Pancreas (tissue), 10 donors: ENCODE data around the gene EBF3. TPM values are rescaled to one million over a fixed set of nuclear protein-coding genes. Genes with fewer than 3 reads are reported as not detected.

Experiments
- ATAC-seq, 4 donors: fragments of 200-7000 bp; cut with Tn5 transposase; one replicate each; pipeline versions ENCODE4 v1.8.0 to v1.9.1; 2020; ENCODE audit warnings: mild to moderate bottlenecking in 4 of 4, moderate library complexity in 4 of 4
- DNase-seq, 6 donors: peaks; one replicate each; pipeline ENCODE4 v3.0.0-alpha.2; 2020
- FAIRE-seq: peaks from 2 replicates; lab custom pipeline; 2012; peaks lifted over from hg19 to GRCh38; lab: Jason Lieb, UNC
- H3K27ac ChIP-seq, 4 donors: fragments of 200-600 bp; sonication (generic); 1 replicate in 3 of 4; 2 replicates in 1 of 4; pipeline versions ENCODE4 v1.5.0 to v1.8.0; 2020
- H3K27me3 ChIP-seq, 4 donors: fragments of 200-600 bp; one replicate each; pipeline ENCODE4 v1.8.0; 2021
- H3K36me3 ChIP-seq, 3 donors: fragments of 200-600 bp; sonication (generic) in 1 of 3; one replicate each; pipeline versions ENCODE4 v1.5.0 to v1.8.0; 2020 to 2021
- H3K4me1 ChIP-seq, 3 donors: fragments of 200-600 bp; one replicate each; pipeline ENCODE4 v1.8.0; 2021
- H3K4me3 ChIP-seq, 4 donors: fragments of 200-600 bp; sonication (generic) in 2 of 4; one replicate each; pipeline versions ENCODE4 v1.5.0 to v1.8.0; 2020 to 2021
- H3K9me3 ChIP-seq, 4 donors: fragments of 200-600 bp; one replicate each; pipeline ENCODE4 v1.8.0; 2021
- CTCF ChIP-seq, 4 donors: fragments of 200-600 bp; sonication (generic) in 3 of 4; IDR thresholded peaks; one replicate each; pipeline versions ENCODE4 v1.5.0 to v1.8.0; 2021; ENCODE audit warnings: antibody characterized with exemption in 4 of 4
- WGBS, 2 donors: extraction: QIAGEN DNeasy Blood & Tissue Kit; methylation state at CpG; one replicate each; pipeline ENCODE4 v1.1.7; 2013; 5-methylcytosine and 5-hydroxymethylcytosine counted together
- intact Hi-C, 3 donors: fragments of 100-400 bp; cut with DNase I; formaldehyde crosslinking; loops; one replicate each; pipeline versions ENCODE4 v1.11.1 to v1.14.2; 2022
- polyA plus RNA-seq, 2 donors: library from polyadenylated mRNA; stranded (reverse); fragments of 200-250 nt; gene quantifications; one replicate each; pipeline ENCODE4 v1.2.3, GENCODE V29; 2013
- total RNA-seq, 6 donors: library from RNA; stranded (reverse); fragmentation: NEBNext Ultra II Directional in 4 of 6; extraction: Animal tissue kit (Norgen Biotek cat#: 25700) in 4 of 6; gene quantifications; one replicate each; pipeline versions ENCODE4 v1.2.1 to v1.2.4, GENCODE V29; 2021 to 2023
- donor health status: healthy with polysubstance abuse.
- donor health status: DM: no; HTN: no; CAD: no; lungs with moderate emphysema.
- donor health status: DM: no; HTN: no; CAD: no.
- donor health status: control.
- donor health status: control.
- donor health status: Bipolar disorder and iron deficiency.
- donor health status: DM: yes; HTN: yes; CAD: no.
- donor health status: DM: no; HTN: no; CAD: no.
- donor health status: DM: no; HTN: no; CAD: no.
- donor health status: DM: yes; HTN: yes; CAD: no.

EBF3 gene
- total and polyA plus RNA-seq, 8 donors: 0.47 to 1.5 (median 1.1) TPM

DNA sequence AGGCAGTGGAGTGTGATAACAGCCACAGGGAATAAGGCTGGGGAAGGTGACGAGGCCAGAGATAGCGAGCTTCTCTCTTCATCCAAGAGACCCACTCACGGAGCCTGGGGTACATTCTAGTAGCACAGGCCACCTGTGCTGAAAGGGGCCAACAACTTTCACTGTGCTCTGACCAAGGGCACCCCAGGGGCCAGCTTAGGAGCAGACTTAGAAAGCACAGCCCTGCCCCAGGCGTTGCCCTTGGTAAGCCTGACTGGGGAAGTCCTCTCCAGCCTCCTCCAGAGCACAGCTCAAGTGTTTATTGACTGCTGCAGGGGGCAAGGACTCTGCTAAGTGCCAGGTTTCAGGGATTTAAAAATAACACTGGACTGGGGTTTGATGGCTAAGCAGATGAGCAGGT is 44.7 kb downstream of the EBF3 start:
- Histone ChIP-seq H3K4me1 (no peaks in the 10 kb centered on the region), H3K9me3 (no peaks in the 10 kb centered on the region)
- WGBS, 2 donors: 75 to 82% methylated on average over 4 of the region's 4 CpGs

DNA sequence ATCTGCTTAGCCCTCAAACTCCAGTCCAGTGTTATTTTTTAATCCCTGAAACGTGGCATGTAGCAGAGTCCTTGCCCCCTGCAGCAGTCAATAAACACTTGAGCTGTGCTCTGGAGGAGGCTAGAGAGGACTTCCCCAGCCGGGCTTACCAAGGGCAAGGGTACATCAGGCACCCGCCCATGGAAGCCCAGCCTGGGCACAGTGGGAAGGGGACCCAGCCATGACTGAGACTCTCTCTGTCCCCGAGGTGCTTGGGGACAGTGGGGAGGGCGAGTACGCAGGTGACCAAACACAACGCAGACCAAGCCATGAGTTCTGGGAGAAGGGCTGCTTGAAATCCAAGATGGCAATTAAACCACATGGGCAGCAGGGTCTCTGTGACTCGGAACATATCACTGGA is 45.2 kb downstream of the EBF3 start:
- Histone ChIP-seq H3K4me3 (no peak overlapping the region), H3K4me1 (no peaks in the 10 kb centered on the region), H3K36me3 (no peaks in the 10 kb centered on the region), H3K9me3 (no peaks in the 10 kb centered on the region), H3K27ac (no peak overlapping the region), H3K27me3 (no peaks in the 10 kb centered on the region)
- DNase-seq: peak in 1 of 6 donors; percentile 16
- TF ChIP-seq CTCF (IDR thresholded peaks at IDR 0.05): no peak
- intact Hi-C loops: no loop called here
- ATAC-seq: no peak
- 62 to 74% methylated on average over 8 of the region's 8 CpGs for WGBS, 2 donors
- FAIRE-seq: no peak

More for the DNA sequence above, 44.7 kb downstream of the EBF3 start:
- no peaks in the 10 kb centered on the region for H3K36me3 ChIP-seq
- H3K27me3 ChIP-seq: no peaks in the 10 kb centered on the region
- no peak overlapping the region for H3K4me3 ChIP-seq
- no peak overlapping the region for H3K27ac ChIP-seq
- TF ChIP-seq CTCF (IDR thresholded peaks at IDR 0.05): no peak
- no peak for ATAC-seq
- DNase-seq: peak in 1 of 6 donors; percentile 23
- intact Hi-C loops: no loop called here
- no peak for FAIRE-seq

DNA sequence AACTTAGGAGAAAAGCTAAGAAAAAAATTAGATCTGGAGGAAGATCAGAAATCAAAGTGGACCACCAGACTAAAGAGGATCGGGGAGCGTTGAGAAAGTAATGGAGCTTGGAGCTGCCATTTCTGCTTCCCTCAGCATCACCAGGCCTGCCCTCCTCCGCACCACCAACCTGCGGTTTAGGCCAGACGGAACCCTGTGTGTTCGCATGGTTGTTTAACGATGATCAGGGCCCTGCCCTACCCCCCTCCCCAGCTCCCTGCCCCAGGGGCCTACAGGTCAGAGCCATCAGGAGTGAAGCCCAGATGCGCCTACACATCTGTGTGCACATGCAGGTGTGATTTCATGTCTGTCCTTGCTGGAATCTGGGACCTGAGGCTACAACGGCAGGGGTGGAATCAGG is 45.7 kb downstream of the EBF3 start:
- Histone ChIP-seq H3K9me3 (no peaks in the 10 kb centered on the region), H3K4me1 (no peaks in the 10 kb centered on the region), H3K4me3 (no peak overlapping the region), H3K27me3 (no peaks in the 10 kb centered on the region), H3K36me3 (no peaks in the 10 kb centered on the region), H3K27ac (no peak overlapping the region)
- no peak for TF ChIP-seq CTCF (IDR thresholded peaks at IDR 0.05)
- intact Hi-C loops: no loop called here
- 83 to 90% methylated on average over 9 of the region's 9 CpGs for WGBS, 2 donors
- DNase-seq (peak in 1 of 6 donors; percentile 30), ATAC-seq (no peak), FAIRE-seq (no peak)

- ATAC-seq (no peak), FAIRE-seq (no peak), DNase-seq (peak in 1 of 6 donors; percentile 13)
- no peak for TF ChIP-seq CTCF (IDR thresholded peaks at IDR 0.05)
- no peak overlapping the region for H3K4me3 ChIP-seq
- H3K27me3 ChIP-seq: no peaks in the 10 kb centered on the region
- intact Hi-C loops: no loop called here
- 87 to 90% methylated on average over 3 of the region's 3 CpGs for WGBS, 2 donors
- H3K36me3 ChIP-seq: no peaks in the 10 kb centered on the region
- no peaks in the 10 kb centered on the region for H3K4me1 ChIP-seq
- H3K27ac ChIP-seq: no peak overlapping the region
- no peaks in the 10 kb centered on the region for H3K9me3 ChIP-seq
Measured at GRCh38 chr10:129917936-129918335, 46.1 kb downstream of the EBF3 start.

DNA sequence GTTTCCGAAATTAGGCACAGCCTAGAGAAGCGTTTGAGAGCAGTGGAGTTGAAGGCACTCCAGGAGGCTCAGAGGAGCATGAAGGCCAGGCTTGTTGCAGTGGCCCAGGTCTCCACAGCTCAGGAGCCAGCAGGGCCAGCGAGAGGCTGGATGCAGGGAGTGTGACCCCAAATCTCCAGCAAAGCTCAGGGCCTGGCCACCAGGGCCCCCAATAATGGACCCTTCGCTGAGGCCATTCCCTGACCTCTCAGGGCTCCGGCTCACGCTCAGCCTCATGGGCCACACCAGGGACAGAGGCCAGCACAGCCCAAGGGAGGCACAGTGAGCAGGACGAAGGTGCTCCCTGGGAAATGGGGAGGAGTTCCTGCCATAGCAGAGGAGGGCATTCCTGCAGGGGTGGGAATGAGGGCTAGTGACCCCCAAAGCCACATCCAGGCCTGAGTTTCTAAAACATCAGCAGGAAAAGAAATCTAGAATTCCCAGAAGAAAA is 47.5 kb downstream of the EBF3 start:
- Histone ChIP-seq H3K9me3 (no peaks in the 10 kb centered on the region), H3K27ac (no peak overlapping the region), H3K4me3 (no peak overlapping the region), H3K27me3 (no peaks in the 10 kb centered on the region), H3K36me3 (no peaks in the 10 kb centered on the region), H3K4me1 (no peaks in the 10 kb centered on the region)
- no peak for TF ChIP-seq CTCF (IDR thresholded peaks at IDR 0.05)
- DNase-seq (no peak), ATAC-seq (no peak), FAIRE-seq (no peak)
- 82 to 88% methylated on average over 6 to 7 of the region's 7 CpGs for WGBS, 2 donors
- intact Hi-C loops: no loop called here
